HepG2 (cell line): ENCODE data around the gene NUDT8. TPM values are rescaled to one million over a fixed set of nuclear protein-coding genes. Genes with fewer than 3 reads are reported as not detected.
A peak's percentile ranks its signal among the peaks of the same experiment; 100 is the strongest.

Source experiments
- IRX3 ChIP-seq: sonication (generic); formaldehyde crosslinking; IDR thresholded peaks from 2 replicates; pipeline ENCODE4 v1.8.1; 2023; ENCODE audit warnings: mild to moderate bottlenecking, low read depth, missing genetic modification reagents, borderline replicate concordance
- MEIS2 ChIP-seq: sonication (generic); formaldehyde crosslinking; IDR thresholded peaks from 2 replicates; pipeline ENCODE4 v1.9.0; 2021; ENCODE audit warnings: mild to moderate bottlenecking, missing genetic modification reagents
- RAD51 ChIP-seq: fragments of 450-650 bp; IDR thresholded peaks from 2 replicates; pipeline ENCODE4 v1.6.1; 2016; ENCODE audit warnings: borderline replicate concordance
- SIN3A ChIP-seq: IDR thresholded peaks from 2 replicates; pipeline ENCODE4 v1.6.1; 2011; ENCODE audit warnings: low read depth, mild to moderate bottlenecking, control low read depth, low read length, borderline replicate concordance
- SOX6 ChIP-seq, 2 experiments: fragments of 450-650 bp in 1 of 2; sonication (generic) in 1 of 2; formaldehyde crosslinking in 1 of 2; IDR thresholded peaks; 2 replicates each; pipeline versions ENCODE4 v1.4.0 to v1.6.1; 2017 to 2020; ENCODE audit warnings: antibody characterized with exemption in 1 of 2, mild to moderate bottlenecking in 1 of 2, missing genetic modification reagents in 1 of 2
- SRSF9 ChIP-seq: fragments of 200-400 bp; formaldehyde crosslinking; IDR thresholded peaks from 2 replicates; pipeline ENCODE4 v1.6.1; 2018; ENCODE audit warnings: borderline replicate concordance, mild to moderate bottlenecking, low read depth, low read length; ENCODE audit not compliant: insufficient read depth, poor library complexity, severe bottlenecking
- STAT5B ChIP-seq: sonication (generic); formaldehyde crosslinking; IDR thresholded peaks from 2 replicates; pipeline ENCODE4 v1.4.0; 2020; ENCODE audit warnings: missing genetic modification reagents
- ZMYM3 ChIP-seq: sonication (generic); formaldehyde crosslinking; IDR thresholded peaks from 2 replicates; pipeline ENCODE4 v1.5.1; 2020; ENCODE audit warnings: mild to moderate bottlenecking, missing genetic modification reagents
- ZNF468 ChIP-seq: sonication (generic); formaldehyde crosslinking; IDR thresholded peaks from 2 replicates; pipeline ENCODE4 v1.8.0; 2022; ENCODE audit warnings: mild to moderate bottlenecking, moderate library complexity, missing genetic modification reagents
- ZNF777 ChIP-seq: sonication (generic); formaldehyde crosslinking; IDR thresholded peaks from 2 replicates; pipeline ENCODE4 v1.4.0; 2020; ENCODE audit warnings: missing genetic modification reagents
- polyA plus RNA-seq, 8 experiments: library from polyadenylated mRNA; depleted of rRNA in 3 of 8; stranded (reverse) in 7 of 8; unstranded in 1 of 8; fragments of >200 nt; fragmentation: Illumina TruSeq in 4 of 8; extraction: Trizol in 4 of 8; gene quantifications; 2 replicates each; pipeline versions ENCODE4 v1.2.1 to v1.2.3, GENCODE V29; 2011 to 2016; ENCODE audit warnings: low read depth in 4 of 8, missing spikeins in 1 of 8, mixed read lengths in 1 of 8; ENCODE audit not compliant: insufficient read depth in 1 of 8
- total RNA-seq, 5 experiments: library from RNA; depleted of rRNA; stranded (reverse); fragments of >200 nt; fragmentation: Illumina TruSeq; extraction: Trizol; gene quantifications; 2 replicates each; pipeline ENCODE4 v1.2.3, GENCODE V29; 2016; ENCODE audit warnings: low read depth in 1 of 5
- TF ChIP-seq, protein P1 (sequence below): sonication (generic); formaldehyde crosslinking; IDR thresholded peaks from 2 replicates; pipeline ENCODE4 v1.4.0; 2020; ENCODE audit warnings: low read depth, mild to moderate bottlenecking, missing genetic modification reagents
- TF ChIP-seq, protein P2 (sequence below): sonication (generic); formaldehyde crosslinking; IDR thresholded peaks from 2 replicates; pipeline ENCODE4 v1.5.1; 2020; ENCODE audit warnings: mild to moderate bottlenecking, missing genetic modification reagents, moderate library complexity
- TF ChIP-seq, protein P3 (sequence below): IDR thresholded peaks from 2 replicates; pipeline ENCODE4 v1.6.1; 2012; ENCODE audit warnings: low read depth, low read length, improper control_type of control experiment
- TF ChIP-seq, protein P4 (sequence below): sonication (generic); formaldehyde crosslinking; IDR thresholded peaks from 2 replicates; pipeline ENCODE4 v1.4.0; 2020; ENCODE audit warnings: mild to moderate bottlenecking, low read depth, missing genetic modification reagents
- TF ChIP-seq, protein P5 (sequence below): IDR thresholded peaks from 2 replicates; pipeline ENCODE4 v1.6.1; 2016
- TF ChIP-seq, protein P6 (sequence below): sonication (generic); formaldehyde crosslinking; IDR thresholded peaks from 2 replicates; pipeline ENCODE4 v1.9.0; 2021; ENCODE audit warnings: missing genetic modification reagents, mild to moderate bottlenecking, borderline replicate concordance
- TF ChIP-seq, protein P7 (sequence below): sonication (generic); formaldehyde crosslinking; IDR thresholded peaks from 2 replicates; pipeline ENCODE4 v1.4.0; 2020; ENCODE audit warnings: missing genetic modification reagents, mild to moderate bottlenecking, borderline replicate concordance

NUDT8 gene
- total and polyA plus RNA-seq, 2 of the 13 experiments (the other 11 are each of a cell fraction or from before 2014, with no cell fraction given): 6.7 to 25.8 TPM

DNA sequence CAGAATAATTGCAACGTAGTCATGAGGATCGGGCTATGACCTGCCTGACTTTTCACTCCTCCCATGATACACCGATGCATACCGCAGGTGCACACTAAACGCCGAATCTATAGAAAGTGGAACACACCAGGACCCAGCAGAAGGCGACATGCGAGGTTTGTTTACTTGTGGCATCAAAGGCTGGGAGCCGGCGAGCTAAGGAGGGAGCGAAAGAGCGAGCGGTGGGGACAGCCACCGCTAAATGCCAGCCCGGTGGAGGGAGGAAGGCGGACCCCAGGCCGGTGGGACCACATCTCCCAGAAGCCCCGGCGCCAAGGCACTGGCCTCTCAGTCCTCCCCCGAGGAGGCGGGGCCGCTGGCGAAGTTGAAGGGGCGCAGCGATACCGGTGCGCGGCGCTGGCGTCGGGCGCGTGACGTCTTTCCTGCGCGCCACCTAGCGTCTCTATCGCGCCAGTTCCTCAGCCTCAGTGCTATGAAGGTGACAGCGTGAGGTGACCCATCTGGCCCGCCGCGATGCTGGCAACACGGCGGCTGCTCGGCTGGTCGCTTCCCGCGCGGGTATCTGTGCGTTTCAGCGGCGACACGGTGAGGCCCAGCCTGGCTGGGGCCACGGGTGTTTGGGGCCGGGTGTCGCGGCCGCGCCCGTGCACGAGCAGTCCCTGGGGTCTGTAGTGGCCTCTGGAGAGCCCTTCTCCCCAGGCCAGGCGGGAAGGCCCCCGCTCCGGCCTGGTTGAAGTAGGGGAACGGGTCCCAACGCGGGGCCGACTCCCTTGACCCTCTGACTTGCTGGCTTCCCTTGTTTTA is 23.0 kb downstream of the NUDT8 start, which contains the start of gene NDUFV1 (continued):
- TF ChIP-seq ZMYM3 (CRISPR knock-in tag): no peak
- no peak for TF ChIP-seq ZNF468 (CRISPR knock-in tag)
- TF ChIP-seq, protein P1, sequence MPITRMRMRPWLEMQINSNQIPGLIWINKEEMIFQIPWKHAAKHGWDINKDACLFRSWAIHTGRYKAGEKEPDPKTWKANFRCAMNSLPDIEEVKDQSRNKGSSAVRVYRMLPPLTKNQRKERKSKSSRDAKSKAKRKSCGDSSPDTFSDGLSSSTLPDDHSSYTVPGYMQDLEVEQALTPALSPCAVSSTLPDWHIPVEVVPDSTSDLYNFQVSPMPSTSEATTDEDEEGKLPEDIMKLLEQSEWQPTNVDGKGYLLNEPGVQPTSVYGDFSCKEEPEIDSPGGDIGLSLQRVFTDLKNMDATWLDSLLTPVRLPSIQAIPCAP (CRISPR knock-in tag): no peak
- TF ChIP-seq, protein P2, sequence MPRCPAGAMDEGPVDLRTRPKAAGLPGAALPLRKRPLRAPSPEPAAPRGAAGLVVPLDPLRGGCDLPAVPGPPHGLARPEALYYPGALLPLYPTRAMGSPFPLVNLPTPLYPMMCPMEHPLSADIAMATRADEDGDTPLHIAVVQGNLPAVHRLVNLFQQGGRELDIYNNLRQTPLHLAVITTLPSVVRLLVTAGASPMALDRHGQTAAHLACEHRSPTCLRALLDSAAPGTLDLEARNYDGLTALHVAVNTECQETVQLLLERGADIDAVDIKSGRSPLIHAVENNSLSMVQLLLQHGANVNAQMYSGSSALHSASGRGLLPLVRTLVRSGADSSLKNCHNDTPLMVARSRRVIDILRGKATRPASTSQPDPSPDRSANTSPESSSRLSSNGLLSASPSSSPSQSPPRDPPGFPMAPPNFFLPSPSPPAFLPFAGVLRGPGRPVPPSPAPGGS (CRISPR knock-in tag): 0 out of 2 replicates have a peak, but pooled peaks have one; percentile 26
- TF ChIP-seq IRX3: peak; percentile 60; the same call in 1 of the 2 replicates
- TF ChIP-seq, protein P3, sequence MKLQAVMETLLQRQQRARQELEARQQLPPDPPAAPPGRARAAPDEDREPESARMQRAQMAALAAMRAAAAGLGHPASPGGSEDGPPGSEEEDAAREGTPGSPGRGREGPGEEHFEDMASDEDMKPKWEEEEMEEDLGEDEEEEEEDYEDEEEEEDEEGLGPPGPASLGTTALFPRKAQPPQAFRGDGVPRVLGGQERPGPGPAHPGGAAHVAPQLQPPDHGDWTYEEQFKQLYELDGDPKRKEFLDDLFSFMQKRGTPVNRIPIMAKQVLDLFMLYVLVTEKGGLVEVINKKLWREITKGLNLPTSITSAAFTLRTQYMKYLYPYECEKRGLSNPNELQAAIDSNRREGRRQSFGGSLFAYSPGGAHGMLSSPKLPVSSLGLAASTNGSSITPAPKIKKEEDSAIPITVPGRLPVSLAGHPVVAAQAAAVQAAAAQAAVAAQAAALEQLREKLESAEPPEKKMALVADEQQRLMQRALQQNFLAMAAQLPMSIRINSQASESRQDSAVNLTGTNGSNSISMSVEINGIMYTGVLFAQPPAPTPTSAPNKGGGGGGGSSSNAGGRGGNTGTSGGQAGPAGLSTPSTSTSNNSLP: no peak
- TF ChIP-seq, protein P4, sequence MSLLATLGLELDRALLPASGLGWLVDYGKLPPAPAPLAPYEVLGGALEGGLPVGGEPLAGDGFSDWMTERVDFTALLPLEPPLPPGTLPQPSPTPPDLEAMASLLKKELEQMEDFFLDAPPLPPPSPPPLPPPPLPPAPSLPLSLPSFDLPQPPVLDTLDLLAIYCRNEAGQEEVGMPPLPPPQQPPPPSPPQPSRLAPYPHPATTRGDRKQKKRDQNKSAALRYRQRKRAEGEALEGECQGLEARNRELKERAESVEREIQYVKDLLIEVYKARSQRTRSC (CRISPR knock-in tag): no peak
- TF ChIP-seq SIN3A: peak; percentile 75; the same call in 1 of the 2 replicates
- TF ChIP-seq, protein P5, sequence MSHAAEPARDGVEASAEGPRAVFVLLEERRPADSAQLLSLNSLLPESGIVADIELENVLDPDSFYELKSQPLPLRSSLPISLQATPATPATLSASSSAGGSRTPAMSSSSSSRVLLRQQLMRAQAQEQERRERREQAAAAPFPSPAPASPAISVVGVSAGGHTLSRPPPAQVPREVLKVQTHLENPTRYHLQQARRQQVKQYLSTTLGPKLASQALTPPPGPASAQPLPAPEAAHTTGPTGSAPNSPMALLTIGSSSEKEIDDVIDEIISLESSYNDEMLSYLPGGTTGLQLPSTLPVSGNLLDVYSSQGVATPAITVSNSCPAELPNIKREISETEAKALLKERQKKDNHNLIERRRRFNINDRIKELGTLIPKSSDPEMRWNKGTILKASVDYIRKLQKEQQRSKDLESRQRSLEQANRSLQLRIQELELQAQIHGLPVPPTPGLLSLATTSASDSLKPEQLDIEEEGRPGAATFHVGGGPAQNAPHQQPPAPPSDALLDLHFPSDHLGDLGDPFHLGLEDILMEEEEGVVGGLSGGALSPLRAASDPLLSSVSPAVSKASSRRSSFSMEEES: peak; percentile 79; the same call in 1 of the 2 replicates
- no peak for TF ChIP-seq ZNF777 (CRISPR knock-in tag)
- TF ChIP-seq, protein P6, sequence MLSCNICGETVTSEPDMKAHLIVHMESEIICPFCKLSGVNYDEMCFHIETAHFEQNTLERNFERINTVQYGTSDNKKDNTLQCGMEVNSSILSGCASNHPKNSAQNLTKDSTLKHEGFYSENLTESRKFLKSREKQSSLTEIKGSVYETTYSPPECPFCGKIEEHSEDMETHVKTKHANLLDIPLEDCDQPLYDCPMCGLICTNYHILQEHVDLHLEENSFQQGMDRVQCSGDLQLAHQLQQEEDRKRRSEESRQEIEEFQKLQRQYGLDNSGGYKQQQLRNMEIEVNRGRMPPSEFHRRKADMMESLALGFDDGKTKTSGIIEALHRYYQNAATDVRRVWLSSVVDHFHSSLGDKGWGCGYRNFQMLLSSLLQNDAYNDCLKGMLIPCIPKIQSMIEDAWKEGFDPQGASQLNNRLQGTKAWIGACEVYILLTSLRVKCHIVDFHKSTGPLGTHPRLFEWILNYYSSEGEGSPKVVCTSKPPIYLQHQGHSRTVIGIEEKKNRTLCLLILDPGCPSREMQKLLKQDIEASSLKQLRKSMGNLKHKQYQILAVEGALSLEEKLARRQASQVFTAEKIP (CRISPR knock-in tag): no peak
- TF ChIP-seq, protein P7, sequence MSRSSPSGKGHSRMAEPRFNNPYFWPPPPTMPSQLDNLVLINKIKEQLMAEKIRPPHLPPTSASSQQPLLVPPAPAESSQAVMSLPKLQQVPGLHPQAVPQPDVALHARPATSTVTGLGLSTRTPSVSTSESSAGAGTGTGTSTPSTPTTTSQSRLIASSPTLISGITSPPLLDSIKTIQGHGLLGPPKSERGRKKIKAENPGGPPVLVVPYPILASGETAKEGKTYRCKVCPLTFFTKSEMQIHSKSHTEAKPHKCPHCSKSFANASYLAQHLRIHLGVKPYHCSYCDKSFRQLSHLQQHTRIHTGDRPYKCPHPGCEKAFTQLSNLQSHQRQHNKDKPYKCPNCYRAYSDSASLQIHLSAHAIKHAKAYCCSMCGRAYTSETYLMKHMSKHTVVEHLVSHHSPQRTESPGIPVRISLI (CRISPR knock-in tag): peak; percentile 32; the same call in 1 of the 2 replicates
- no peak for TF ChIP-seq STAT5B (CRISPR knock-in tag)
- no peak; the same call in 1 of the 2 replicates for TF ChIP-seq MEIS2 (CRISPR knock-in tag)
- no peak for TF ChIP-seq SRSF9
- no peak for TF ChIP-seq SOX6 (IDR thresholded peaks at IDR 0.05)
- TF ChIP-seq SOX6 (CRISPR knock-in tag; IDR thresholded peaks at IDR 0.05): no peak; the same call in none of the 2 replicates
- TF ChIP-seq RAD51: no peak
